Activated naive CD4-positive, alpha-beta T cell treated with anti-CD3 and anti-CD28 coated beads, Interleukin-2, amount 10 ng/mL, durations not matched to agents 5 hours and 36 hours (primary cell): ENCODE results near the gene FANCF. TPM values are rescaled to one million over a fixed set of nuclear protein-coding genes. Genes with fewer than 3 reads are reported as not detected.

ENCODE experiments used
- total RNA-seq, 2 experiments: library from RNA; stranded (reverse); gene quantifications; one replicate each; pipeline ENCODE4 v1.2.3, GENCODE V29; 2021

Gene FANCF, protein sequence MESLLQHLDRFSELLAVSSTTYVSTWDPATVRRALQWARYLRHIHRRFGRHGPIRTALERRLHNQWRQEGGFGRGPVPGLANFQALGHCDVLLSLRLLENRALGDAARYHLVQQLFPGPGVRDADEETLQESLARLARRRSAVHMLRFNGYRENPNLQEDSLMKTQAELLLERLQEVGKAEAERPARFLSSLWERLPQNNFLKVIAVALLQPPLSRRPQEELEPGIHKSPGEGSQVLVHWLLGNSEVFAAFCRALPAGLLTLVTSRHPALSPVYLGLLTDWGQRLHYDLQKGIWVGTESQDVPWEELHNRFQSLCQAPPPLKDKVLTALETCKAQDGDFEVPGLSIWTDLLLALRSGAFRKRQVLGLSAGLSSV
- 10 to 100 TPM; 16.1 to 16.9 TPM for total RNA-seq

DNA sequence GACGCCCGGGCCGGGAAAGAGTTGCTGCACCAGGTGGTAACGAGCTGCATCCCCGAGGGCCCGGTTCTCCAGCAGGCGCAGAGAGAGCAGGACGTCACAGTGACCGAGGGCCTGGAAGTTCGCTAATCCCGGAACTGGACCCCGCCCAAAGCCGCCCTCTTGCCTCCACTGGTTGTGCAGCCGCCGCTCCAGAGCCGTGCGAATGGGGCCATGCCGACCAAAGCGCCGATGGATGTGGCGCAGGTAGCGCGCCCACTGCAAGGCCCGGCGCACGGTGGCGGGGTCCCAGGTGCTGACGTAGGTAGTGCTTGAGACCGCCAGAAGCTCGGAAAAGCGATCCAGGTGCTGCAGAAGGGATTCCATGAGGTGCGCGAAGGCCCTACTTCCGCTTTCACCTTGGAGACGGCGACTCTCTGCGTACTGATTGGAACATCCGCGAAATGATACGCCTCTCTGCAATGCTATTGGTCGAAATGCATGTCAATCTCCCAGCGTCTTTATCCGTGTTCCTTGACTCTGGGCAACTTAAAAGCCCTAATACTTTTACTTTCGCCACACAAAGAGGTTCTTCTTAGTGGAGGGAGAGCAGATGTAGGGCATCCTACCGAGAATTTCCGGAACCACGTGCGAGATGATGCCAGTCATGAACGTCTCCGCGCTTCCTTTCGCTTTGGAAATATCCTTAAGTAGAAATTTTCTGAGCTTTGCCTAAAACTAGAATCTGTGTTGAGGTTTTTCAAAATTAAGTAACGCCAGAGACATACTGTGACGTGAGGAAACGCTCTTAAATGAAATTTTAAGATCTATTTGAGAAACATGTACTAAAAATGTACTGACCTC is at the start of gene FANCF:
TSS of gene FANCF (minus strand) at position 376 of the 840 bp plus-strand sequence. CDS start at position 363, 13 bp downstream.

DNA sequence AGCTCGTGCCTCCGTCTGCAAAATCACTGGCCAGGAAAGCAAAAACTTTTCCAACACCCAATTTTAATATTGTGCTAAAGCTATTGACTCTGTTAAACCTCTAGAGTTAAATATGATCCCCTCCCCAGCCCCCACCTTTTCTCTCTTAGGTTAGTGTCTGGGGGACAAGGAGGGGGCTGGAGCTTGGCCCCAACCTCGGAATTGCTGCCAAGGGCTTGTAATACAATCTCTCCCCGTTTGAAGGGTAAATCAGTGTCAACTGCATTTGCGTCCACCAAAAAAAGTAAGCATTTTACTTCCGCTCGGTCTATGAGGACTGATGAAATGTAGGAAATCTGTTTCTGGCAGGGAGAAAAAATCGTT is 40.7 kb upstream of the FANCF start, which contains the start of gene GAS2:
TSS of gene GAS2 (plus strand) at position 287 of the 363 bp plus-strand sequence. CDS start 8,259 bp downstream, outside the sequence.

Other genes with a start within 250 kb of the FANCF start
- 1 to 10 TPM; 2.2 to 2.3 TPM for gene GAS2, start 40.8 kb upstream of the FANCF start, total RNA-seq
- 10 to 100 TPM; 27.0 to 29.2 TPM for gene SVIP, start 204.0 kb upstream of the FANCF start, total RNA-seq
- gene CCDC179, start 234.7 kb upstream of the FANCF start, total RNA-seq = not detected